ENCODE measurements around the gene PIAS3. TPM values are rescaled to one million over a fixed set of nuclear protein-coding genes. Genes with fewer than 3 reads are reported as not detected.
"Not testable (repeated sequence)": the region's sequence is repeated elsewhere in the genome, so short reads cannot be mapped to it uniquely, and the experiment has no call there.

Gene PIAS3
- total and polyA plus RNA-seq, 4 experiments from 2014 or later = 8.8 to 33.6 (median 24.1) TPM

- H3K4me1 ChIP-seq (ENCODE audit: insufficient read depth, low read length); H3K36me3 Mint-ChIP-seq; CTCF ChIA-PET (ENCODE audit: partially characterized antibody); intact Hi-C loops (cut with micrococcal nuclease); H3K36me3 ChIP-seq (ENCODE audit: insufficient read depth, low read length); POLR2A ChIA-PET (ENCODE audit: partially characterized antibody); H3K4me1 Mint-ChIP-seq; H3K27ac ChIP-seq (ENCODE audit: low read depth, low read length); H3K9me3 ChIP-seq (ENCODE audit: control insufficient read depth in 1 of 2, low read length in 2 of 2); H3K9me3 Mint-ChIP-seq; H3K27me3 Mint-ChIP-seq; H3K27ac Mint-ChIP-seq; H3K4me3 Mint-ChIP-seq; H3K4me3 ChIP-seq (ENCODE audit: low read length in 2 of 2); H3K27me3 ChIP-seq (ENCODE audit: insufficient read depth, low read length): not testable (repeated sequence)
- DNase-seq = peak in 2 of 5 donors; percentile 14
Measured at GRCh38 chr1:145818095-145818494, 40.8 kb downstream of the PIAS3 start.

- intact Hi-C loops (cut with micrococcal nuclease); CTCF ChIA-PET (ENCODE audit: partially characterized antibody); H3K36me3 ChIP-seq (ENCODE audit: insufficient read depth, low read length); H3K4me3 ChIP-seq (ENCODE audit: low read length in 2 of 2); DNase-seq; H3K27ac Mint-ChIP-seq; POLR2A ChIA-PET (ENCODE audit: partially characterized antibody); H3K27me3 ChIP-seq (ENCODE audit: insufficient read depth, low read length); H3K4me1 ChIP-seq (ENCODE audit: insufficient read depth, low read length); H3K4me3 Mint-ChIP-seq; H3K4me1 Mint-ChIP-seq; H3K36me3 Mint-ChIP-seq; H3K27ac ChIP-seq (ENCODE audit: low read depth, low read length); H3K9me3 ChIP-seq (ENCODE audit: control insufficient read depth in 1 of 2, low read length in 2 of 2); H3K27me3 Mint-ChIP-seq; H3K9me3 Mint-ChIP-seq: not testable (repeated sequence)
Measured at GRCh38 chr1:145812977-145813810, 45.7 kb downstream of the PIAS3 start.

GRCh38 chr1:145806844-145807243 lies 52.0 kb downstream of the PIAS3 start:
- Mint-ChIP-seq H3K27me3 (no peaks in the 10 kb centered on the region), H3K4me3 (no peak overlapping the region), H3K36me3 (peaks cover 2 to 5% of the 10 kb centered on the region in 2 donors), H3K4me1 (peaks cover 29 to 43% (median 39%) of the 10 kb centered on the region in 4 donors), H3K27ac (no peak overlapping the region), H3K9me3 (no peaks in the 10 kb centered on the region)
- H3K27me3 ChIP-seq (ENCODE audit: insufficient read depth, low read length) = no peaks in the 10 kb centered on the region
- no peaks in the 10 kb centered on the region for H3K36me3 ChIP-seq (ENCODE audit: insufficient read depth, low read length)
- H3K27ac ChIP-seq (ENCODE audit: low read depth, low read length) = no peak overlapping the region
- DNase-seq = no peak
- CTCF ChIA-PET (ENCODE audit: partially characterized antibody) = interaction anchor here (0.7 kb wide), 1 partner anchor 39 kb away, joined by 3 read pairs; no protein-coding TSS in a partner anchor
- intact Hi-C loops (cut with micrococcal nuclease) = no loop called here
- H3K4me3 ChIP-seq (ENCODE audit: low read length in 2 of 2) = no peak overlapping the region
- POLR2A ChIA-PET (ENCODE audit: partially characterized antibody) = no interaction called here
- no peaks in the 10 kb centered on the region for H3K4me1 ChIP-seq (ENCODE audit: insufficient read depth, low read length)
- H3K9me3 ChIP-seq (ENCODE audit: control insufficient read depth in 1 of 2, low read length in 2 of 2) = no peaks in the 10 kb centered on the region

GRCh38 chr1:145806408-145806807 lies 52.5 kb downstream of the PIAS3 start:
- H3K36me3 ChIP-seq (ENCODE audit: insufficient read depth, low read length) = no peaks in the 10 kb centered on the region
- CTCF ChIA-PET (ENCODE audit: partially characterized antibody) = interaction anchor here (0.7 kb wide), 1 partner anchor 40 kb away, joined by 3 read pairs; no protein-coding TSS in a partner anchor
- peaks cover 31 to 47% (median 39%) of the 10 kb centered on the region in 4 donors for H3K4me1 Mint-ChIP-seq
- no peaks in the 10 kb centered on the region for H3K9me3 Mint-ChIP-seq
- no peaks in the 10 kb centered on the region for H3K27me3 ChIP-seq (ENCODE audit: insufficient read depth, low read length)
- H3K4me1 ChIP-seq (ENCODE audit: insufficient read depth, low read length) = no peaks in the 10 kb centered on the region
- DNase-seq = no peak
- intact Hi-C loops (cut with micrococcal nuclease) = no loop called here
- H3K4me3 Mint-ChIP-seq = no peak overlapping the region
- H3K27ac ChIP-seq (ENCODE audit: low read depth, low read length) = no peak overlapping the region
- no peaks in the 10 kb centered on the region for H3K27me3 Mint-ChIP-seq
- H3K4me3 ChIP-seq (ENCODE audit: low read length in 2 of 2) = no peak overlapping the region
- H3K9me3 ChIP-seq (ENCODE audit: control insufficient read depth in 1 of 2, low read length in 2 of 2) = no peaks in the 10 kb centered on the region
- peaks cover 4 to 5% of the 10 kb centered on the region in 2 donors for H3K36me3 Mint-ChIP-seq
- peak overlapping the region in 1 of 7 donors; percentile 4 for H3K27ac Mint-ChIP-seq
- POLR2A ChIA-PET (ENCODE audit: partially characterized antibody) = no interaction called here

- ChIA-PET POLR2A (ENCODE audit: partially characterized antibody) (no interaction called here), CTCF (ENCODE audit: partially characterized antibody) (interaction anchor here (1.2 to 1.3 kb wide), 2 partner anchors 9 to 40 kb away, joined by 3 to 5 read pairs; partner anchors contain the start of gene NUDT17)
- H3K27me3 Mint-ChIP-seq = no peaks in the 10 kb centered on the region
- H3K27ac Mint-ChIP-seq = no peak overlapping the region
- Histone ChIP-seq H3K4me3 (ENCODE audit: low read length in 2 of 2) (no peak overlapping the region), H3K36me3 (ENCODE audit: insufficient read depth, low read length) (no peaks in the 10 kb centered on the region), H3K4me1 (ENCODE audit: insufficient read depth, low read length) (no peaks in the 10 kb centered on the region), H3K27me3 (ENCODE audit: insufficient read depth, low read length) (no peaks in the 10 kb centered on the region), H3K27ac (ENCODE audit: low read depth, low read length) (no peak overlapping the region), H3K9me3 (ENCODE audit: control insufficient read depth in 1 of 2, low read length in 2 of 2) (no peaks in the 10 kb centered on the region)
- H3K9me3 Mint-ChIP-seq = no peaks in the 10 kb centered on the region
- no peak overlapping the region for H3K4me3 Mint-ChIP-seq
- H3K36me3 Mint-ChIP-seq = peaks cover 6 to 9% of the 10 kb centered on the region in 2 donors
- intact Hi-C loops (cut with micrococcal nuclease) = no loop called here
- peaks cover 36 to 54% (median 44%) of the 10 kb centered on the region in 4 donors for H3K4me1 Mint-ChIP-seq
- no peak for DNase-seq
Measured at GRCh38 chr1:145805057-145805456, 53.8 kb downstream of the PIAS3 start.

- Mint-ChIP-seq H3K27ac (peak overlapping the region in 2 of 7 donors; percentile 37 to 69), H3K36me3 (peaks cover 9 to 15% of the 10 kb centered on the region in 2 donors), H3K4me3 (no peak overlapping the region), H3K9me3 (peaks cover 0 to 2% (median 0%) of the 10 kb centered on the region in 8 donors), H3K4me1 (peaks cover 40 to 58% (median 47%) of the 10 kb centered on the region in 4 donors), H3K27me3 (no peaks in the 10 kb centered on the region)
- Histone ChIP-seq H3K4me1 (ENCODE audit: insufficient read depth, low read length) (no peaks in the 10 kb centered on the region), H3K27me3 (ENCODE audit: insufficient read depth, low read length) (no peaks in the 10 kb centered on the region), H3K27ac (ENCODE audit: low read depth, low read length) (no peak overlapping the region), H3K4me3 (ENCODE audit: low read length in 2 of 2) (no peak overlapping the region), H3K36me3 (ENCODE audit: insufficient read depth, low read length) (no peaks in the 10 kb centered on the region), H3K9me3 (ENCODE audit: control insufficient read depth in 1 of 2, low read length in 2 of 2) (no peaks in the 10 kb centered on the region)
- intact Hi-C loops (cut with micrococcal nuclease) = no loop called here
- ChIA-PET POLR2A (ENCODE audit: partially characterized antibody) (no interaction called here), CTCF (ENCODE audit: partially characterized antibody) (interaction anchor here (1.2 to 1.3 kb wide), 2 partner anchors 8 to 41 kb away, joined by 3 to 5 read pairs; partner anchors contain the start of gene NUDT17)
- no peak for DNase-seq
Measured at GRCh38 chr1:145804235-145805045, 54.4 kb downstream of the PIAS3 start.

GRCh38 chr1:145799806-145800205 lies 59.1 kb downstream of the PIAS3 start:
- ChIA-PET CTCF (ENCODE audit: partially characterized antibody) (no interaction called here), POLR2A (ENCODE audit: partially characterized antibody) (no interaction called here)

More at GRCh38 chr1:145799806-145800205, 59.1 kb downstream of the PIAS3 start:
- Mint-ChIP-seq H3K27me3 (no peaks in the 10 kb centered on the region), H3K9me3 (peaks cover 2 to 23% (median 17%) of the 10 kb centered on the region in 8 donors), H3K36me3 (peaks cover 33 to 50% of the 10 kb centered on the region in 2 donors), H3K4me1 (peaks cover 26 to 48% (median 39%) of the 10 kb centered on the region in 4 donors), H3K4me3 (no peak overlapping the region), H3K27ac (no peak overlapping the region)
- Histone ChIP-seq H3K27ac (ENCODE audit: low read depth, low read length) (no peak overlapping the region), H3K4me1 (ENCODE audit: insufficient read depth, low read length) (no peaks in the 10 kb centered on the region), H3K27me3 (ENCODE audit: insufficient read depth, low read length) (no peaks in the 10 kb centered on the region), H3K9me3 (ENCODE audit: control insufficient read depth in 1 of 2, low read length in 2 of 2) (peaks cover 0 to 18% of the 10 kb centered on the region in 2 donors), H3K4me3 (ENCODE audit: low read length in 2 of 2) (no peak overlapping the region), H3K36me3 (ENCODE audit: insufficient read depth, low read length) (no peaks in the 10 kb centered on the region)
- intact Hi-C loops (cut with micrococcal nuclease) = no loop called here
- DNase-seq = no peak

Measured in CD4-positive, alpha-beta memory T cell (primary cell).